ENCODE data around the gene LDHA.

- TF ChIP-seq EZH2 (IDR thresholded peaks at IDR 0.05; ENCODE audit: borderline replicate concordance) (no peak), CTCF (IDR thresholded peaks at IDR 0.05; ENCODE audit: poor library complexity) (no peak)
Measured at GRCh38 chr11:18429332-18429731, 35.0 kb downstream of the LDHA start.

Data from hepatocyte (in vitro differentiated cells).